ENCODE measurements around the gene KDM4E.

GRCh38 chr11:95011376-95011775 lies 13.7 kb upstream of the KDM4E start:
- TF ChIP-seq GATA2 (IDR thresholded peaks at IDR 0.05; ENCODE audit: low read depth, low read length) = no peak
- TF ChIP-seq GATA3 (IDR thresholded peaks at IDR 0.05; ENCODE audit: low read depth, low read length) = no peak
